Gastrocnemius medialis (tissue), 4 donors: ENCODE measurements around the gene SMIM33. TPM values are rescaled to one million over a fixed set of nuclear protein-coding genes. Genes with fewer than 3 reads are reported as not detected.
"Not testable (repeated sequence)": the region's sequence is repeated elsewhere in the genome, so short reads cannot be mapped to it uniquely, and the experiment has no call there.

ENCODE experiments used
- ATAC-seq, 2 donors: fragments of 150-250 bp; one replicate each; pipeline ENCODE4 v1.9.1; 2016
- DNase-seq, 2 donors: peaks; one replicate each; pipeline ENCODE4 v3.0.0-alpha.2; 2019
- H3K27ac ChIP-seq, 4 donors: fragments of 200-600 bp; sonication (generic); 1 replicate in 1 of 4; 2 replicates in 3 of 4; pipeline ENCODE4 v1.5.1; 2016 to 2018; ENCODE audit warnings: mild to moderate bottlenecking in 2 of 4, moderate library complexity in 1 of 4
- H3K27me3 ChIP-seq, 3 donors: fragments of 200-600 bp; sonication (generic) in 2 of 3; 1 replicate in 1 of 3; 2 replicates in 2 of 3; pipeline versions ENCODE4 v1.5.1 to v1.6.0; 2016 to 2019; ENCODE audit warnings: mild to moderate bottlenecking in 1 of 3, moderate library complexity in 1 of 3
- H3K36me3 ChIP-seq, 2 donors: fragments of 200-600 bp; sonication (generic) in 1 of 2; one replicate each; pipeline ENCODE4 v1.5.1; 2017 to 2018
- H3K4me1 ChIP-seq, 2 donors: fragments of 200-600 bp; sonication (generic) in 1 of 2; one replicate each; pipeline ENCODE4 v1.5.1; 2016 to 2017; ENCODE audit warnings: mild to moderate bottlenecking in 2 of 2
- H3K4me3 ChIP-seq, 4 donors: fragments of 200-600 bp; sonication (generic) in 3 of 4; 1 replicate in 1 of 4; 2 replicates in 3 of 4; pipeline ENCODE4 v1.5.1; 2016 to 2019; ENCODE audit warnings: mild to moderate bottlenecking in 2 of 4
- H3K9me3 ChIP-seq, 3 donors: fragments of 200-600 bp; sonication (generic) in 2 of 3; 1 replicate in 1 of 3; 2 replicates in 2 of 3; pipeline ENCODE4 v1.5.1; 2016 to 2019
- CTCF ChIP-seq, 5 experiments: fragments of 450-650 bp in 3 of 5; fragments of 200-600 bp in 2 of 5; sonication (generic) in 2 of 5; IDR thresholded peaks in 4 of 5; conservative IDR thresholded peaks in 1 of 5; 1 replicate in 4 of 5; 2 replicates in 1 of 5; pipeline ENCODE4 v1.5.1; 2016 to 2019; ENCODE audit warnings: antibody characterized with exemption in 5 of 5, mild to moderate bottlenecking in 3 of 5, moderate library complexity in 3 of 5
- POLR2A ChIP-seq, 2 donors: fragments of 450-650 bp; IDR thresholded peaks; one replicate each; pipeline ENCODE4 v1.6.1; 2017; ENCODE audit warnings: antibody characterized with exemption in 2 of 2, mild to moderate bottlenecking in 2 of 2, moderate library complexity in 2 of 2
- in situ Hi-C, 4 donors: fragments of 200-750 bp; cut with MboI; loops; one replicate each; pipeline versions ENCODE4 v1.15.0 to v1.8.0; 2017; ENCODE audit warnings: low sequenced_read_pairs in 4 of 4
- intact Hi-C: fragments of 100-400 bp; cut with DNase I; formaldehyde crosslinking; loops from one replicate; pipeline ENCODE4 v1.15.1; 2023; ENCODE audit warnings: low total_unique reads
- total RNA-seq, 4 donors: library from RNA; depleted of rRNA; stranded (reverse); fragments of >200 nt; gene quantifications; one replicate each; pipeline versions ENCODE4 v1.1.0 to v1.2.3, GENCODE V29; 2016

Gene SMIM33
- total RNA-seq, 4 donors from 2014 or later = not detected

GRCh38 chr5:139512786-139513390, 42.1 kb downstream of the SMIM33 start:
- DNase-seq = no peak
- H3K27ac ChIP-seq = no peak overlapping the region
- H3K27me3 ChIP-seq = no peaks in the 10 kb centered on the region
- no peaks in the 10 kb centered on the region for H3K9me3 ChIP-seq
- H3K36me3 ChIP-seq = no peaks in the 10 kb centered on the region
- intact Hi-C loops = loop anchor here (1.0 kb wide), 1 partner anchor 91 kb away; no protein-coding TSS in a partner anchor
- no peak overlapping the region for H3K4me3 ChIP-seq
- in situ Hi-C loops = no loop called here
- peaks cover 0 to 4% of the 10 kb centered on the region in 2 donors for H3K4me1 ChIP-seq
- TF ChIP-seq POLR2A (IDR thresholded peaks at IDR 0.05) (no peak), CTCF (IDR thresholded peaks at IDR 0.05 in 4 of 5, conservative IDR thresholded peaks at IDR 0.05 in 1 of 5) (no peak)
- ATAC-seq = no peak

- H3K4me3 ChIP-seq, H3K27me3 ChIP-seq, H3K27ac ChIP-seq, H3K4me1 ChIP-seq, H3K9me3 ChIP-seq, H3K36me3 ChIP-seq, in situ Hi-C loops: not testable (repeated sequence)
- DNase-seq (peak; percentile 78 to 84), ATAC-seq (peak; percentile 79 to 86)
- intact Hi-C loops = loop anchor here (1.0 kb wide), 1 partner anchor 91 kb away; no protein-coding TSS in a partner anchor
- peak; percentile 72 to 85 (median 80) for TF ChIP-seq CTCF (IDR thresholded peaks at IDR 0.05 in 4 of 5, conservative IDR thresholded peaks at IDR 0.05 in 1 of 5)
Observed at GRCh38 chr5:139513434-139513833, 42.6 kb downstream of the SMIM33 start.

- Histone ChIP-seq H3K9me3 (no peaks in the 10 kb centered on the region), H3K27ac (peak overlapping the region in 2 of 4 donors; percentile 2 to 17), H3K4me3 (no peak overlapping the region), H3K27me3 (no peaks in the 10 kb centered on the region), H3K36me3 (no peaks in the 10 kb centered on the region), H3K4me1 (peaks cover 0 to 8% of the 10 kb centered on the region in 2 donors)
- in situ Hi-C loops = no loop called here
- ATAC-seq (no peak), DNase-seq (no peak)
- TF ChIP-seq POLR2A (IDR thresholded peaks at IDR 0.05) (no peak), CTCF (IDR thresholded peaks at IDR 0.05 in 4 of 5, conservative IDR thresholded peaks at IDR 0.05 in 1 of 5) (peak in 2 of 5 experiments; percentile 6 to 7)
- intact Hi-C loops = loop anchor here (1.0 kb wide), 1 partner anchor 92 kb away; no protein-coding TSS in a partner anchor
Observed at GRCh38 chr5:139513852-139514485, 43.2 kb downstream of the SMIM33 start.

GRCh38 chr5:139514486-139514856, 43.7 kb downstream of the SMIM33 start:
- in situ Hi-C loops (no loop called here), intact Hi-C loops (no loop called here)
- no peaks in the 10 kb centered on the region for H3K27me3 ChIP-seq
- no peak for TF ChIP-seq POLR2A (IDR thresholded peaks at IDR 0.05)
- no peak for TF ChIP-seq CTCF (IDR thresholded peaks at IDR 0.05 in 4 of 5, conservative IDR thresholded peaks at IDR 0.05 in 1 of 5)
- no peak for ATAC-seq
- H3K4me1 ChIP-seq = peaks cover 0 to 8% of the 10 kb centered on the region in 2 donors
- no peak for DNase-seq
- H3K36me3 ChIP-seq = no peaks in the 10 kb centered on the region
- no peak overlapping the region for H3K4me3 ChIP-seq
- no peaks in the 10 kb centered on the region for H3K9me3 ChIP-seq
- H3K27ac ChIP-seq = peak overlapping the region in 1 of 4 donors; percentile 2
